HFF-Myc (cell line): Measurements from ENCODE around the gene DNAJC7.
A peak's percentile ranks its signal among the peaks of the same experiment; 100 is the strongest.

Experiments used
- DNase-seq: peaks from one replicate; pipeline ENCODE4 v3.0.0-alpha.2; 2011; ENCODE audit warnings: low read depth; ENCODE audit errors: extremely low read depth
- H3K4me3 ChIP-seq: replicated peaks from 2 replicates; pipeline ENCODE4 v1.5.1; 2011; ENCODE audit warnings: low read depth, mild to moderate bottlenecking, control low read depth, low read length
- CTCF ChIP-seq: IDR thresholded peaks from 2 replicates; pipeline ENCODE4 v1.5.1; 2012; ENCODE audit warnings: mild to moderate bottlenecking, low read depth, low read length, control low read depth; ENCODE audit errors: missing control alignments

Gene DNAJC7

DNA sequence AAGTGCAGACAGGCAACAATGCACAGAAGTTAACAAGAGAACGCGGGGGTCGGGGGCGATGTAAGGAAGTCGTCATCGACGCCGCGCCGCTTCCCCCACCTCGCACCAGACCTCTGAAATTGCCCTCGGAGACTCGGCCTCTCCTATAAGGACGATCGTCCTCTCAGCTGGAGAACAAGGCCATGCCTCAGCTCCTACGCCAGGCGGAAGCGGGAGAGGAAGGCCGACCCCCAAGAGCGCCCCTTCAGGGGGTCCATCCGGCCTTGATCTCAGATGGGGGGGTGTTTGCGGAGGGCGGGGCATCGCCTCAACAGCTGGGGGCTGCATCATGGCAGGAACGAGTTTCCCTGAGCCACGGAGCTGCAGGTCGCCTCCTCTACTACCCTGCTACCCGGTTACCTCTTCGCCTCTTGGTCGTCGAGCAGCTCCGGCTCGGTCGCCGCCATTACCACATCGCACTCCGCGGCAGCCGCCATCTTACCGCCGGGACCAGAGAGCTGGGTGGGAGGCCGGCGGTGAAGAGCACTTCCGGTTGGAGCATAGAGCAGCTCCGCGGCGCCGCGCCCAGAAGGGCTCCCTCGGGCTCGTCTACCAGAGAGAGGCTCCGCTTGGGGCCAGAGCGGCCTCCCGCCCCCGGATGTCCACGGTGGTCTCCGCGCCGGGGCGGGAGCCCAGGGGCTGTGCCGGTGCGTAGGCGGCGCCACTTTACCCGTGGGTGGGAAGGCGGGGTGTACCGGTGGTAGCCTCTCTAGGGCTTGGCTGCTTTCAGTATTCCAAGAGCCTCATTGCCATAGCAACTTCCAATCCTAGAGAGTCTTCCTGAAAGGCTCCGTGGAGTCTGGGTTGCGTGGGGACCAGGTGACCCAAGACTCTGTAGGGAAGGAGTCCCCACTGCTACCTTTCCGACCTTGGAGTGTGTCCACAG, at the start of gene DNAJC7:
Gene DNAJC7, minus strand, starts transcription at position 499 of the 925 bp plus-strand sequence. Its CDS starts 23 bp downstream, at position 476.
- TF ChIP-seq CTCF: no peak
- H3K4me3 ChIP-seq: peak within 1 kb of the TSS; percentile 84
- peak; percentile 67 for DNase-seq

GRCh38 chr17:42065201-42065600, 48.0 kb upstream of the DNAJC7 start:
- DNase-seq: no peak
- no peak overlapping the region for H3K4me3 ChIP-seq
- TF ChIP-seq CTCF: no peak

- TF ChIP-seq CTCF: no peak
These were observed 45.4 kb upstream of the DNAJC7 start for GRCh38 chr17:42062681-42063080.

DNA sequence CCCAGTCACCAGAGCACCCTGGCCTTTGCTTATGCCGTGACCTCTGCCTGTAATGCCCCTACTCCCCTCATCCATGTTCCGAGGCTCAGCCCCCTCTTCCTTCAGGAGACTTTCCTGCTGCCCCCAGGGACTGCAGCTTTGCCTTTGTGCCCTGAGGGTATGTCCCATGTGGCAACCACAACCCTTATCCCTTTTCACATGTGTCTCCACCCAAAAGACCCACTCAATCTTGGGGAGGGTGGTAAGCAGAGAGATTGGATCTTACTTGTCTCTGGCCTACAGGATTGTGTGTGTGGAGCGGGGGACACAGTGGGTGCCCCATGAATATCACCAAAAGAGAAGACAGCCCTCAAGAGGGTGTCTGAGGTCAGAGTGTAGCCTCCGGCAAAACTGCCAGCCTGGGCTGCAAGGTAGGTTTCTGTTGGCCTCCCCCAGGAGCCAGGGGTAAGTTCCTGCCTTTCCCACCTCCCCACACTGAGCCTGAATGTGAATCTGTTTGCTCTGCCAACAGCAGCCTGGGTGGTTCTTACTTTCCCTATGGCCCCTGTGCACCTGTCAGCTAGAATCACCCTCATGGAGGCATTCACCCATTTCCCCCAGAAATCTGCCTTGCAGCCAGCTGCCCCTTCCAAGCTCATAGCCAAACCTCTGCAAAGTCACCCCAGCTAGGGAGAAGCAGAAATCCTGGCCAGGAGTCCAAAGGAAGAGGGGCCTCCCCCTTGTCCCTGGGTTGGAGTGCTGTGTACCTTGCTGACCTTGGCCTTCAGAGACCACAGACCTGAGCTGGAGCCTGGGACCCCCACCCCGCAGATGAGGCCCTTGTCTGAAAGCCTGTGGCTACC, 44.6 kb upstream of the DNAJC7 start:
- no peak for TF ChIP-seq CTCF
- H3K4me3 ChIP-seq: no peak overlapping the region
- no peak for DNase-seq

More at GRCh38 chr17:42062681-42063080, 45.4 kb upstream of the DNAJC7 start:
- H3K4me3 ChIP-seq: no peak overlapping the region
- DNase-seq: no peak

DNA sequence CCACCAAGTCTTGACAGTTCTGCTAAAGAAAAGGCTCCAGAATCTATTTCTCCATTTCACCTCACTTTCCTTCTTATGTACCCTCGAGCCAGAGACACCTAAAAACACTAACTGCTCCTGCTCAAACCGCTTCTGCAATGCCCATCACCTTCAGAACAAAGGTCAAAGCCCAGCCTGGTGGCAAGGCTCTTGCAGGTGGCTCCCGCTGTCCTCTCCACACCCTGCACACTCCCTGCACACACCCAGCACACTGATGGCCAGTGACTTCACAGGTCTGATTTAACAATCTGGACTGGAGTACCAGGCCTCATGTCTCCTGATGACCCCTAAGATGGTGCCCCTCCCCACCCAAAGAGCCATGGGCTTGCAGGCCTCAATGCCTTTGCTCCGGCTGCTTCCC, 43.0 kb upstream of the DNAJC7 start:
- H3K4me3 ChIP-seq: no peak overlapping the region
- no peak for DNase-seq
- TF ChIP-seq CTCF: no peak

DNA sequence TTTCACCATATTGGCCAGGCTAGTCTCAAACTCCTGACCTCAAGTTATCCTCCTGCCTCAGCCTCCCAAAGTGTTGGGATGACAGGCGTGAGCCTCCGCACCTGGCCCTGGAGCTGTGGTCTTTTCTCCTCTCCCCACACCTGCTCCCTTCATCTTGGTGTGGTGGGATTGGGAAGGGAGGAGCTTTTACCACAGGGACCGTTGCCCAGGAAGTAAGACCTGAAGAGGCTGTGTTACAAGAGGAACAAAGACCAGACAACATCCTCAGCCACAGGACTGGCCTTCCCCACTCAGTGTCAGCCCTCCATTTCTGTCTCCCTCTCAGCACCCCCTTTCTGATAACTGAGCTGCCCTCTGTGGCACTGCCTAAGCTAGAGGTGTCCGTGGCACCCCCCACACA, 42.6 kb upstream of the DNAJC7 start:
- TF ChIP-seq CTCF: no peak
- DNase-seq: no peak
- H3K4me3 ChIP-seq: no peak overlapping the region
